NCI-H446 (cell line): Measurements from ENCODE around the gene SNTG2.
"Not testable (repeated sequence)": the region's sequence is repeated elsewhere in the genome, so short reads cannot be mapped to it uniquely, and the experiment has no call there.

Experiments
- DNase-seq, 2 experiments: peaks; one replicate each; lab custom pipeline; 2025; lab: John Stamatoyannopoulos, UW

Gene SNTG2

GRCh38 chr2:1378456-1379150 is 428.0 kb downstream of the SNTG2 start:
- DNase-seq: no peak

- no peak for DNase-seq
These were observed 431.0 kb downstream of the SNTG2 start for GRCh38 chr2:1381644-1382043.

- not testable (repeated sequence) for DNase-seq
These were observed 437.5 kb downstream of the SNTG2 start for GRCh38 chr2:1387954-1388725.

GRCh38 chr2:1390118-1390517 is 439.5 kb downstream of the SNTG2 start:
- DNase-seq: not testable (repeated sequence)

GRCh38 chr2:1393321-1393720 is 442.7 kb downstream of the SNTG2 start:
- DNase-seq: no peak

- no peak for DNase-seq
These were observed 444.2 kb downstream of the SNTG2 start for GRCh38 chr2:1394709-1395408.

- no peak for DNase-seq
These were observed 446.7 kb downstream of the SNTG2 start for GRCh38 chr2:1397350-1397749.

GRCh38 chr2:1398191-1398590 is 447.5 kb downstream of the SNTG2 start:
- DNase-seq: no peak

- DNase-seq: no peak
These were observed 450.5 kb downstream of the SNTG2 start for GRCh38 chr2:1400943-1401735.

- DNase-seq: no peak
These were observed 451.4 kb downstream of the SNTG2 start for GRCh38 chr2:1402064-1402463.

GRCh38 chr2:1403565-1403964 is 452.9 kb downstream of the SNTG2 start:
- no peak for DNase-seq

GRCh38 chr2:1405124-1405523 is 454.5 kb downstream of the SNTG2 start:
- no peak for DNase-seq

GRCh38 chr2:1405967-1406366 is 455.3 kb downstream of the SNTG2 start:
- no peak for DNase-seq

GRCh38 chr2:1406434-1406833 is 455.8 kb downstream of the SNTG2 start:
- no peak for DNase-seq

GRCh38 chr2:1407950-1408675 is 457.5 kb downstream of the SNTG2 start:
- DNase-seq: no peak

- DNase-seq: no peak
These were observed 462.6 kb downstream of the SNTG2 start, which contains the start of gene TPO for GRCh38 chr2:1413156-1413710. TSS of gene TPO (plus strand) at chr2:1413463. CDS start at chr2:1414409, 946 bp downstream.

GRCh38 chr2:1414121-1414520 is 463.5 kb downstream of the SNTG2 start:
- DNase-seq: no peak

GRCh38 chr2:1414901-1415300 is 464.3 kb downstream of the SNTG2 start:
- DNase-seq: not testable (repeated sequence)

GRCh38 chr2:1415501-1415900 is 464.9 kb downstream of the SNTG2 start:
- DNase-seq: no peak
